Right atrium auricular region (tissue), 2 donors: ENCODE measurements around the gene FOXL3. TPM values are rescaled to one million over a fixed set of nuclear protein-coding genes. Genes with fewer than 3 reads are reported as not detected.
A peak's percentile ranks its signal among the peaks of the same experiment; 100 is the strongest.
"Not testable (repeated sequence)": the region's sequence is repeated elsewhere in the genome, so short reads cannot be mapped to it uniquely, and the experiment has no call there.

Experiments used
- DNase-seq: peaks from one replicate; pipeline ENCODE4 v3.0.0-alpha.2; 2019; ENCODE audit warnings: low spot score
- H3K27ac ChIP-seq, 2 donors: fragments of 200-600 bp; sonication (generic); 1 replicate in 1 of 2; 2 replicates in 1 of 2; pipeline ENCODE4 v1.5.1; 2016 to 2019
- H3K27me3 ChIP-seq, 2 donors: fragments of 200-600 bp; sonication (generic); one replicate each; pipeline versions ENCODE4 v1.5.1 to v1.6.0; 2017 to 2019
- H3K36me3 ChIP-seq: fragments of 200-600 bp; sonication (generic); one replicate; pipeline ENCODE4 v1.5.1; 2016
- H3K4me1 ChIP-seq, 2 donors: fragments of 200-600 bp; sonication (generic); one replicate each; pipeline versions ENCODE4 v1.5.1 to v1.6.0; 2017 to 2019
- H3K4me3 ChIP-seq, 2 donors: fragments of 200-600 bp; sonication (generic); 1 replicate in 1 of 2; 2 replicates in 1 of 2; pipeline ENCODE4 v1.5.1; 2017 to 2019; ENCODE audit warnings: mild to moderate bottlenecking in 1 of 2, moderate library complexity in 1 of 2
- H3K9me3 ChIP-seq, 2 donors: fragments of 200-600 bp; sonication (generic); one replicate each; pipeline ENCODE4 v1.5.1; 2019
- CTCF ChIP-seq, 2 donors: fragments of 200-600 bp; sonication (generic); IDR thresholded peaks; one replicate each; pipeline ENCODE4 v1.5.1; 2019; ENCODE audit warnings: antibody characterized with exemption in 2 of 2
- total RNA-seq, 2 donors: library from RNA; depleted of rRNA; stranded (reverse); fragments of >200 nt; gene quantifications; one replicate each; pipeline ENCODE4 v1.1.0, GENCODE V29; 2016

The FOXL3 gene
- total RNA-seq, 2 donors from 2014 or later = not detected

GRCh38 chr7:263483-264351, 26.3 kb upstream of the FOXL3 start:
- not testable (repeated sequence) for H3K27ac ChIP-seq, H3K4me3 ChIP-seq, H3K4me1 ChIP-seq, DNase-seq, H3K27me3 ChIP-seq, H3K9me3 ChIP-seq
- peak in 1 of 2 donors; percentile 52 for TF ChIP-seq CTCF (IDR thresholded peaks at IDR 0.05)
- peaks cover 24% of the 10 kb centered on the region for H3K36me3 ChIP-seq

DNA sequence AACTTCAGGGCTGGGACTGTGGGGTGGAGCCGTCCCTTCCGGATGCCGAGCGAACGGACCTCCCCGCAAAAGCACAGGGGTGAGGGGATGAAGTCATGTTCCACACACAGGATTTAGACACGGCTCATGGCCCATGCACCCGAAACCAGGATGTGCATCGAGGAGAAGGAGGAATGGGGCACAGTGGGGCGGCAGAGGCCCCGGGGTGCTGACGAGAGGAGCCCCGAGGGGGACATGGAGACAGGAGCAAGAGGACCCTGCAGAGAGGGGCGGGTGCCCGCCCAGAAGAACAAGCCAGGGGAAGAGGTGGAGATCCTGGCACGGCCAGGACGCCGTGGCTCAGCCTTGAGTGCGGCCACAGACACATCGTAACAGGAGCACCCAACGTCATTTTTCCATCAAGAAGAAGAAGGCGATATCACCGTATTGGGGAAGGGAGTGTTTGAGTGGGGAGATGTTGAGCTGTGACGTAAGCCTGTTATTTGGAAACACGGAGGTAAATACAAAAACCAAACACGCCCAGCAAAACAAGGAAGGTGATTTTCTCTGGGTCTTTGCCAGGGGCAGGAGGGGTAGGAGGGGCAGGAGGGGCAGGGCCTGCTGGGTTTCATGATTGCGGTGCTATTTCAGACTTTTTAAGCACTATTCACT, 25.3 kb upstream of the FOXL3 start:
- TF ChIP-seq CTCF (IDR thresholded peaks at IDR 0.05) = no peak
- DNase-seq = no peak
- no peak overlapping the region for H3K27ac ChIP-seq
- no peaks in the 10 kb centered on the region for H3K9me3 ChIP-seq
- H3K4me3 ChIP-seq = no peak overlapping the region
- no peaks in the 10 kb centered on the region for H3K27me3 ChIP-seq
- H3K36me3 ChIP-seq = peaks cover 15% of the 10 kb centered on the region
- H3K4me1 ChIP-seq = no peaks in the 10 kb centered on the region

DNA sequence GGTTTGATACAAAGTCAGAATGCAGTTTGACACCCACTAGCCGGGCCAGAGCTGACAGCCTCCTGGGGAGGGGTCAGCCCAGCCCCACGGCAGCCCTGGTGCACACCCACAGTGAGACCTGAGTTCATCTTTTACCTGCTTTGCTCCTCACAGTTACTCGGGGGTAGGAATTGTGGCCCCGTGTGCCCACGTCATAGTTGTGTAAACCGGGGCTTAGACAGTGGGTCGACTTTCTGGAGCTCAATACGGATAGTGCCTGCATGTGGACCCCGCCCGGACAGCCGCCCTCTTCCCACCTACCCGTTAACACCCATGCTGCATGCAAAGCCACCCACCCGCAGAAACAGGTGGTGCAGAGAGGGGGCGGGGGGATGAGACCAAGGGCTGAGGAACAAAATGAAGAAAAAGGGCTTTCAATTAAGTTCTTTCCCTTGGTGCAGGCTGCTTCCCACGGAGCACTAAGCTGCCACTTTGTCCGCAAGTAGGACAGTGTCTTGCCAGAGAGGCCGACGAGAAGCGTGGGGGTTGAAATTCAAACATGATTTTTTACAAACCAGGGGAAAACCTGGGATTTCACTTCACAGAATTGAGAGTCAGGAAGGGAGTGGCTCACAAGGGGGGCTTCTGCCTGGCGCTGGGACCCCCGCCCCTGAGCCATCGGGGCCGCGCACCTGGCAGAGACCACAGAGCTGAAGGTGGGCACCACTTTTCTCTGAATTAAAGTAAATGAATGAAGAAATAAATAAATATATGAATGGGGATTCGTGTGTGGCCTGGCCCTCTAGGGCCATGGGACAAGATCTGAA, 24.6 kb upstream of the FOXL3 start:
- H3K27ac ChIP-seq = no peak overlapping the region
- no peaks in the 10 kb centered on the region for H3K4me1 ChIP-seq
- H3K36me3 ChIP-seq = peaks cover 8% of the 10 kb centered on the region
- no peaks in the 10 kb centered on the region for H3K9me3 ChIP-seq
- no peaks in the 10 kb centered on the region for H3K27me3 ChIP-seq
- no peak overlapping the region for H3K4me3 ChIP-seq
- no peak for DNase-seq
- TF ChIP-seq CTCF (IDR thresholded peaks at IDR 0.05) = no peak

GRCh38 chr7:265998-266850, 23.7 kb upstream of the FOXL3 start:
- Histone ChIP-seq H3K9me3 (no peaks in the 10 kb centered on the region), H3K4me1 (no peaks in the 10 kb centered on the region), H3K27me3 (no peaks in the 10 kb centered on the region), H3K4me3 (no peak overlapping the region), H3K27ac (no peak overlapping the region), H3K36me3 (no peaks in the 10 kb centered on the region)
- TF ChIP-seq CTCF (IDR thresholded peaks at IDR 0.05) = no peak
- no peak for DNase-seq
